OCI-LY7 (cell line): Measurements from ENCODE around the gene FRMD8. TPM values are rescaled to one million over a fixed set of nuclear protein-coding genes. Genes with fewer than 3 reads are reported as not detected.

Source experiments
- BruUV-seq: library from RNA; stranded (reverse); fragments of 400-500 nt; replicated peaks from 2 replicates; lab custom pipeline; 2021; lab: Mats Ljungman, UMichigan
- CTCF ChIA-PET: fragments of 300-600 bp; sonication (Branson Sonifier 250); formaldehyde crosslinking; loops from one replicate; lab custom pipeline; 2022; ENCODE audit warnings: antibody characterized with exemption; ENCODE audit not compliant: unreplicated experiment; lab: Charles Lee
- POLR2A ChIA-PET: fragments of 300-600 bp; sonication (Branson Sonifier 250); formaldehyde crosslinking; loops from one replicate; lab custom pipeline; 2022; ENCODE audit warnings: antibody characterized with exemption; lab: Charles Lee
- DNase-seq: peaks from one replicate; pipeline ENCODE4 v3.0.0-alpha.2; 2015; ENCODE audit warnings: low spot score
- H2AFZ ChIP-seq: fragments of 200-600 bp; sonication (generic), shearing (Covaris generic); 2 replicates; pipeline ENCODE4 v1.6.1; 2014; ENCODE audit warnings: mild to moderate bottlenecking, antibody characterized with exemption, low read length, moderate library complexity
- H3K27ac ChIP-seq: fragments of 200-600 bp; sonication (generic); 2 replicates; pipeline ENCODE4 v1.5.1; 2014; ENCODE audit warnings: mixed run types, low read depth, mild to moderate bottlenecking, moderate library complexity, low read length, inconsistent platforms; ENCODE audit not compliant: poor library complexity, severe bottlenecking
- H3K36me3 ChIP-seq: fragments of 200-600 bp; sonication (generic); 2 replicates; pipeline ENCODE4 v1.6.1; 2014; ENCODE audit warnings: mild to moderate bottlenecking, antibody characterized with exemption, low read length, moderate library complexity, mixed read lengths; ENCODE audit not compliant: insufficient read depth
- H3K4me1 ChIP-seq: fragments of 200-600 bp; sonication (generic); 2 replicates; pipeline ENCODE4 v1.5.1; 2014; ENCODE audit warnings: mild to moderate bottlenecking, low read length; ENCODE audit not compliant: insufficient read depth, poor library complexity, severe bottlenecking
- H3K4me2 ChIP-seq: fragments of 200-600 bp; sonication (generic); 2 replicates; pipeline ENCODE4 v1.6.1; 2014; ENCODE audit warnings: mild to moderate bottlenecking, low read length
- H3K4me3 ChIP-seq: fragments of 200-600 bp; sonication (generic); 2 replicates; pipeline ENCODE4 v1.5.1; 2014; ENCODE audit warnings: mild to moderate bottlenecking, low read depth, low read length; ENCODE audit not compliant: poor library complexity, severe bottlenecking
- H3K79me2 ChIP-seq: fragments of 200-600 bp; sonication (generic); 2 replicates; pipeline ENCODE4 v1.6.1; 2016; ENCODE audit warnings: low read depth, mild to moderate bottlenecking, low read length, moderate library complexity, mixed read lengths; ENCODE audit not compliant: insufficient read depth
- H3K9me2 ChIP-seq: fragments of 200-600 bp; sonication (generic); 2 replicates; pipeline ENCODE4 v1.6.1; 2016; ENCODE audit warnings: mild to moderate bottlenecking, low read length, mixed read lengths; ENCODE audit not compliant: insufficient read depth
- H3K9me3 ChIP-seq: fragments of 200-600 bp; sonication (generic); 2 replicates; pipeline ENCODE4 v1.6.1; 2014; ENCODE audit warnings: mild to moderate bottlenecking, mixed run types, low read length, mixed read lengths
- H4K20me1 ChIP-seq: fragments of 200-600 bp; sonication (generic); 2 replicates; pipeline ENCODE4 v1.6.1; 2014; ENCODE audit warnings: mild to moderate bottlenecking, antibody characterized with exemption, low read length, moderate library complexity, mixed read lengths; ENCODE audit not compliant: insufficient read depth
- CTCF ChIP-seq: fragments of 200-600 bp; sonication (generic); conservative IDR thresholded peaks from 2 replicates; pipeline ENCODE4 v1.5.1; 2014; ENCODE audit warnings: mild to moderate bottlenecking, antibody characterized with exemption, low read length, moderate library complexity, mixed read lengths
- EZH2phosphoT487 ChIP-seq: fragments of 200-600 bp; sonication (generic); IDR thresholded peaks from 2 replicates; pipeline ENCODE4 v1.6.1; 2018; ENCODE audit warnings: low read depth, borderline replicate concordance, mild to moderate bottlenecking, mixed run types, antibody characterized with exemption, low read length, moderate library complexity, mixed read lengths
- intact Hi-C: fragments of 100-400 bp; cut with micrococcal nuclease; formaldehyde crosslinking; loops from one replicate; pipeline ENCODE4 v1.10.0; 2022; ENCODE audit not compliant: unreplicated experiment
- total RNA-seq, 2 experiments: library from RNA; depleted of rRNA in 1 of 2; stranded (reverse); fragments of >200 nt in 1 of 2; shearing (Covaris generic) in 1 of 2; gene quantifications; 2 replicates each; pipeline ENCODE4 v1.2.3, GENCODE V29; 2014 to 2022

FRMD8 gene
- total RNA-seq, 2 experiments from 2014 or later, result 37.6 to 55.8 TPM

GRCh38 chr11:65380460-65381119, 5.8 kb upstream of the FRMD8 start:
- no peaks in the 10 kb centered on the region for H4K20me1 ChIP-seq
- no peaks in the 10 kb centered on the region for H3K79me2 ChIP-seq
- TF ChIP-seq CTCF (0 out of 2 replicates have a peak, but pooled peaks have one; percentile 21), EZH2phosphoT487 (no peak)
- no peak for DNase-seq
- H2AFZ ChIP-seq, result no peak overlapping the region
- ChIA-PET POLR2A (interaction anchor here (1.2 kb wide), 1 partner anchor 8 kb away, joined by 3 read pairs; no protein-coding TSS in a partner anchor), CTCF (no interaction called here)
- H3K9me2 ChIP-seq, result no peaks in the 10 kb centered on the region
- BruUV-seq, result no TSS peak
- intact Hi-C loops, result no loop called here
- H3K4me3 ChIP-seq, result no peak overlapping the region
- H3K9me3 ChIP-seq, result no peaks in the 10 kb centered on the region
- H3K4me1 ChIP-seq, result peaks cover 42% of the 10 kb centered on the region
- H3K27ac ChIP-seq, result no peak overlapping the region
- no peaks in the 10 kb centered on the region for H3K36me3 ChIP-seq
- no peak overlapping the region for H3K4me2 ChIP-seq

DNA sequence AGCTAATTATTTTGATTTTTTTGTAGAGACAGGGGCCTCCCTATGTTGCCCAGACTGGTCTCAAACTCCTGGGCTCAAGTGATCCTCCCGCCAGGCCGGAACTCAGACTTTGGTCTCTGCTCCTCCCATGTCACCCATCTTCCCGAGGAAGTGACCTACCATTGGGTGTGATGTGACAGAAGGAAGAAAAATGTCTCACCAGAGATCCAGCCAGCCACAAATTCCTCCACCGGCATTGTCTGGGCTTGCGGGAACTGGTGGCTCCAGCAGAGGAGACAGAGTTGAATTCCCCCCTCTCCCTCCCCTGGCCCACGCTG, 4.8 kb upstream of the FRMD8 start:
- Histone ChIP-seq H4K20me1 (no peaks in the 10 kb centered on the region), H3K4me2 (peak overlapping the region; percentile 90), H3K9me3 (no peaks in the 10 kb centered on the region), H3K27ac (peak overlapping the region; percentile 52), H3K9me2 (no peaks in the 10 kb centered on the region), H2AFZ (peak overlapping the region; percentile 77), H3K36me3 (no peaks in the 10 kb centered on the region), H3K4me1 (peaks cover 49% of the 10 kb centered on the region), H3K4me3 (peak overlapping the region; percentile 68), H3K79me2 (peaks cover under 1% of the 10 kb centered on the region; the same call in 1 of the 2 replicates)
- ChIA-PET CTCF (no interaction called here), POLR2A (interaction anchor here (0.5 to 1.3 kb wide), 8 partner anchors 9 to 110 kb away, joined by 3 to 6 read pairs (median 3); no protein-coding TSS in a partner anchor)
- no TSS peak for BruUV-seq
- TF ChIP-seq CTCF (no peak), EZH2phosphoT487 (no peak)
- peak; percentile 44 for DNase-seq
- intact Hi-C loops, result loop anchor here (1.0 to 2.0 kb wide), 4 partner anchors 35 to 129 kb away; no protein-coding TSS in a partner anchor
